GM19397 (cell line): ENCODE measurements around the gene CHN2.

Source experiments
- ATAC-seq: cut with Tn5 transposase; IDR thresholded peaks from one replicate; pipeline ENCODE4 v1.9.1; 2021; ENCODE audit warnings: mild to moderate bottlenecking, moderate library complexity; ENCODE audit not compliant: unreplicated experiment

CHN2 gene

DNA sequence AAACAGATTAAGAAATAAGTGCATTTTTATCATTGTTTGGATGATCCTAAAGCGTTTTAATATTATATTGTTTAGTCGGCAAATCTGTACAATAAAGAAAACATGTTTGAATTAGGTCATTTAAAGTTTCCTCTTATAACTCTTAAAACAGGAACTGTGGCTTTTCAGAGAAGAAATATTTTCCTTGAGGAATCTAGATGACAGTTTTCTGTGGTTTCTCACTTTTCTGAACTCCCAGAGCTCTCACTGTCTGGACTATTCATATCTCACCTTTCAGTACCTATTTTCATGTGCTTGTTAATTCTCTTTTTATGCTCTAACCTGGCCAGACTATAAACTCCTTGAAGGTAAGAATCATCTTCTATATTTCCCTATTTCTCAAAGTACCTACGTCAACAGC, 135.1 kb downstream of the CHN2 start:
- no peak for ATAC-seq

DNA sequence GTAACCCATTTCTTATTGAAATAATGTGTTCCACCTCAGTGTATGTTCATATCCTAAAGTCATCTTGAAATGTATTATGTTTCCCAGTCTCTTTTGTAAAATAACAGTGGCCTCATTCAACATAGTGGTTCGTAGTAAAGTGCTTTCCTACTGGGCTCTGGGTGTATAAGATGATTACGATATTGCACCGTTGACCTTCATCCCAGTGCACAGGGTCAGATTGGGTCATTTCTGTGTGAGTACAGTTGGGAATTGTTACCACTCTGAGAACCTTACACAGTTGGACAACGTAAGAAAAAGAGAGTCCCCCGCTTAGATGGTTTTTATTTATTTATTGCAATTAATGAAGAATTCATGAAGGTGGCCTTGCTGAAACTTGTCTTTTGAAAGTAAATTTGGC, 135.6 kb downstream of the CHN2 start:
- no peak for ATAC-seq

DNA sequence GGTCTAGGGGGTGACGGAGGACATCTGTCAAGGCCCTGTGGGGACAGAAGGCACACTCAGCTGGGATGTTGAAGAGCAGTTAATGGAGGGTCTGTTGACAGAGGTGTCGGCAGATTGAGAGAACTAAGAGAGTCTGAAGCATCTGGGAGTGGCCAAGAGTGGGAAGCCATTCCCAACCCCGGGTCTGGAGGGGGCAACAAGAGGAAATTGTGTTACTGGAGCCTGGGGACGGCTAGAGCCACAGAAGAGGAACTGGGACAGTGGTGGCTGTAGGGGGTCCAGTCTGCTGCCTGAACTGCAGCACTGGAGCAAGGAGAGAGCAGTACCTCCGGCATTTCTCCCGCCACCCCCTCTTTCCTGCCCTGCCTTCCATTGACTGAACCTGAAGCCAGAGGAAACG, 136.6 kb downstream of the CHN2 start:
- no peak for ATAC-seq

DNA sequence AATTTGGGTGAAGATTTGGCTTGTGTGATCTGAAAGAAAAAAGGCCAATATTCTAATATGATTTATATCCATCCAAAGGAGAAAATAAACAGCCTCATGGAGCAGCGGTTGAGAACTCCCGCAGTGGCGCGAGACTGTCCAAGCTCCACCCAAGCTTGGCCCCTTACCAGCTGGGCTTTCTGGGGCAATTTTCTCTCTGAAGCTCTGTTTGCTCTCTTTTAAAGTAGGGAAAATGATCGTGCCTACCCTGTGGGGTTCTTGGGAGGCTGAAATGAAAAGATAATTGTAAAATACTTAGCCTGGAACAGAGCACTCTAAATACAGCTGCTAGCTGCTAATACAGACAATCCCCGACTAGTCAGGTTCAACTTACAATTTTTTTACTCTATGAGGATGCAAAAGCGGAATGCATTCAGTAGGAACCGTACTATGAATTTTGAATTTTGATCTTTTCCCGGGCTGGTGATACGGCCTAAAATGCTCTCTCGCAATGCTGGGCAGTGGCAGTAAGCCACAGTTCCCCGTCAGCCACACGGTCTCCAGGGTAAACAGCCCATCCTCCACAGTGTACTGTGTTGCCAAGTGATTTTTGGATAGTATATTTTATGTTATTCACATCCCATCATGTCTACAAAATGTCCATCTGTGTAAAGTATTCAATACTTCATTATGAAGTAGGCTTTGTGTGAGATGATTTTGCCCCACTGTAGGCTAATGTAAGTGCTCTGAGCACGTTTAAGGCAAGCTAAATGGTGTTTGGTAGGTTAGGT, 137.7 kb downstream of the CHN2 start:
- no peak for ATAC-seq

DNA sequence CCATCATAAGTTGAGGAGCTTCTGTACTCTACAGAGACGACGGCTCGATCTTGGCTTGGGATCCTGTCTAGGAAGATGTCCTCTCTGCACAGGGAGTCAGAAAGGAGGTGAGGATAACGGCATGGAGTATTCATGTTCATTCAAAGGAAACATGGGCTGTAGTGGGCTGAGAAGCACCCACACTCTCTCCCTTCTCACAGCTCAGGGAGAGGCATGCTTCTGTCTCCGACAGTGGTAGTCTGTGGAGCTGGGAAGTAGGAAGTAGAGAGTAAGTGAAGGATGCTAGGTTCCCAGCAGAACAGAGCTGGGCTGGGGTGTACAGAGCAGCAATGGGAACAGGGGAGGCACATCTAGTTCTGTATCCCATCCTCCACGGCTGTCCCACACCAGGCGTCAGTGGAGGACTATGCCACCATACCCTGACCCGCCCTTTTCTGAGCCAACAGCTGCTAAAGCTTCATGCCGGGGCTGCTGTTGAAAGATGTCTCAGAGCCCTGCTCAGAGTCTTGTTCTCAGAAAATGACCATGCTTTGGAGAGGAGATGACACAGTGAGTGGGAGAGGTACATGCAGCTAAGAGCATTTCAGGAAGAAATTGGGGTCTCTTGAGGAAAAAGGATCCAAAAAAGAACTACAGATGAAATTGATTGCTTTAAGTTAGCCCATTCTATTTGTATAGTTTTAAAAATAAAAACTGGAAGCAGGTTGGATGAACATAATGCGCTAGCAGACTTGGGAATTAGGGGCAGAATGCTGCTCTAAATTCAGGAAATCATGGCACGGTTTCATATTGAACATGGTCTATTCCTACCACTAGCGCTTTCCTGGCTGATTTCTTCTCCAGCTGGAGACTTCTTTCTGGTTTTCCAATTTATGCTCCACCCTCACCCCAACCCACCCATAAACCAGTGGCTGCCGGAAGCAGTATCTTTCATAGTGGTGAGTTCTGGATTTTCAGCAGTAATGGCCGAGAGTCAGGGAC, 138.6 kb downstream of the CHN2 start:
- ATAC-seq, result no peak

DNA sequence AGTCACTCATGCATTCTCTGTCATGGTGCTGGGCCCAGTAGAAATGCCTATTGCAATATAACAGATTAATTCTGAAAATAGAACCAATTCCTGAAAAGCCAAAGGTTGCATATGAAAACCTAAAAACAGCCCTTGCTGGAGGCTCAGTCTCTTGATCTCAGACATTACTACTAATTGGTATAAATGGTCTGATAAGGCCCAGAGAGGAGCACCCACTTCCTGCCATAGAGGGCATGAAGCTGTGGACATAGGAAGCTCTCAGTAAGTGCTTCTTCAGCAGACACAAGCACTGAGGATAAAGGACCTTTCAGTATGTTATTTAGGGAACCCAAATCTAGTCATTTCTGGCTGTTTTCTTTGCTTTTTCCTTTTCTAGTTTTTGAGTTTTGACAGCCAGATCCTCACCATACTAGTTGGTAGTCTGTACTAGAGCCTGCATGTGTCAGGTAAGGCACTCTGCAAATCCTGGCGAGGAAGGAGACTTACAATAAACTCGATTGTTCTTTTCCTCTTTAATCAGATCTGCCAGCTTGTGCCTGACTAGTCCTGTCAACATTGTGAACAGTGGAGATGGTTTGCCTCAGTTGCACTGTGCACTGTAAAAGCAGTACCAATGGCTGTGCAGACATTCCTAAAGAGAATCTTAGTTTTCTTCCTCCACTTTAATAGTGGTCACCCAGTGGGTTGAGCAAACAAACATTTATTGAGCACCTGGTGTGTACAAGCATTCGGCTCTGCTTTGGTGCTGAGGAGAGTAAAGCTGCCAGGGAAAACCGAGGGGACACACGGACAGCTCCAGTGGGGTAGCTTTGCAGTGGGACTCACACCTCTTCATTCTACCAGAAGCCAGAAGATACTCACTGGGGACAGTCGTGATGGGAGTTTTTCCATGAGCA, 140.9 kb downstream of the CHN2 start:
- no peak for ATAC-seq

DNA sequence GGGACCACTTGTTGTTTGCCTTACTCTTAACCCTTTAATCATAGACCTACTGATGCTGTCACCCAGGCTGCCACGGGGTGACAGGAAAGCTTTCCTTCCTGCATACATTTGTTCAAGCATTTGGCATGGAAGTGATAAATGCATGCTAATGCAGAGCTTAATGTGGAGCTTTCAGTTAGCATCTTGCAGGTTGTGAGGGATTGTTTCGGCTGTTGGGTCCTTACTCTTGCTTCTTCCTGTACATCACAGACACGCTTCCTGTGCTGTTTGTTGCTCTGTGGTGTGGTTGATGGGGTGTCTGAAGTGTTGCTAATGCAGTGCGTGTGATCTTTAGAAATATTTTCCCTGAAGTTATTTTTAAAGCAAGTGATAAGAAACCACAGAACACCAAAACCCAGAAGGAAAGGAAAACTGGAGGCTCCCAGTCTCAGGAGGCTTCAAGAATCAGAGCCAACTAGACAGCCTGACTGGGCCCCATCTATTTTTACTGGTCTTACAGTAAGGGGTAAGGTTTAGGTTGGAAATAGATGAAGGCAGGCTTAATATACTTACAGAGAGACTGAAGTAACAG, 143.1 kb downstream of the CHN2 start:
- no peak for ATAC-seq

DNA sequence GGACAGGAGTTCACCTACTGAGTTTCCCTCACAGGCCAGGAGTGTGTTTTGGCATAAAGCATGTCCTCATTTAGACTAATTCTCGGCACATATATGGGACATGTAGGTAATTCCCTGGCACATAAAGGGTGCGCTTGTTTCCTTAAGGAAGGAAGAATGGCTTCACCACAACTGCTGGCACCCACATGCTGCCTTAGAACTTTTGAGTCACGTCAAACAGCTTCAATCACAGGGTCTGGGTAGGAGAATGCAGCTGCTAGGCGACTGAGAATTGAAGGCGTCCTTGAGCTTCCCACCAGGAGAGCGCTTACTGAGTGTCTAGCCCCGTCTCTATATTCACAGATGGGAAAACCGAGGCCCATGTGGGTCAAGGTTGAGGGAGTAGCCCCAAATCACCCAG, 146.1 kb downstream of the CHN2 start:
- ATAC-seq, result no peak

DNA sequence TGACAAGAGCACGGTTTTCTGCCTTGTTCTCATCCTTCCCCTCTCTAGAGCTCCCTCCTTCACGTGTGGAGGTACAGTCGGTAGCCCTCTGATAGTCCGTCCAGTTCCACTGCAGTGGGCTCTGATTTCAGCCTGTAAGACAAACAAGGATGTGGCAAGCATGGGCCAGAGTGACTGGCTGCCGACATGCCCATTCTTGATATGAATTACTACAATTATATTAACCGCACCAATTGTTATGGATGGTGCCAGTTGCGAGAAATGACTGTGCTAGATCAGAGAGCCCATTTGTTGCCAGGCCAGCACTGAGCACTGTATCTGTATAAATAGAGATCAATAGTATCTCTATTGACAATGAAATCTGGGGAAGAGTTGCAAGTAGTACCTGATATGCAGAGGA, 146.6 kb downstream of the CHN2 start:
- ATAC-seq, result no peak

DNA sequence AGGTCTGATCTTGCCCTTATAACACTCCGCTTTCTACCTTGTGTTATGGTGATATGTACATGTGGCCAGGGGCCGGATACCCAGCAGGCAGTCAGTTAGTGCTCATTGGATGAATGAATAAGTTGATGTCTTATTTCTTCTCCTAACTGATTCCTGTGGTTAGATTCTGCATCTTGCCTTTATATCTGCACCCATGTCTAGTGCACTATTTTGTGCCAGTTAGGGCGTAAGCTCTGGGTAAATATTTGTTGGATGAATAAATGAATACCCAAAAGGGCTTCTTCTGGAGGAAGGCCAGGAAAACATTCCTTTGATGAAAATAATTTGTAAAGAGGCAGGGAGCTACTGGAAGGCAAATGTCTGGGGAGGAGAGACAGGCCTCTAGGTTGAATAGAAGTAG, 148.2 kb downstream of the CHN2 start:
- ATAC-seq, result no peak

DNA sequence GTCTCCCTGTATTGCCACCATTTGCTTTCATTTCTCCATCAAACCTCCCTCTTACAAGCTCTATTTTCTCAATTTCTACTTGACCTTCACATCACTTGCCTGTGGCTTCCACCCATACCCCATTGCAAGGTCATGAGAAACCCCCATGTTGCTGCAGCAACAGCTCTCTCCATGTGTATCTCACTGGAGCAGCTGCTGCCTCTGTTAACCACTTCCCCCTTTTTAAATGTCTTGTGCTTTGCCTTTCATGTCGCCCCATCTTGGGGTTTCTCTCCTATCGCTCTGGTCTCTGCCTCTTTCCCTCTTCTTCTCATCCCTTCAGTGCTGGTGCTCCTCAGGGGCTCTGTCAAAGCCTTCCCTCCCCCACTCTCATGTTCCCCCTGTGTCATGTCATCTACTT, 148.8 kb downstream of the CHN2 start:
- no peak for ATAC-seq

DNA sequence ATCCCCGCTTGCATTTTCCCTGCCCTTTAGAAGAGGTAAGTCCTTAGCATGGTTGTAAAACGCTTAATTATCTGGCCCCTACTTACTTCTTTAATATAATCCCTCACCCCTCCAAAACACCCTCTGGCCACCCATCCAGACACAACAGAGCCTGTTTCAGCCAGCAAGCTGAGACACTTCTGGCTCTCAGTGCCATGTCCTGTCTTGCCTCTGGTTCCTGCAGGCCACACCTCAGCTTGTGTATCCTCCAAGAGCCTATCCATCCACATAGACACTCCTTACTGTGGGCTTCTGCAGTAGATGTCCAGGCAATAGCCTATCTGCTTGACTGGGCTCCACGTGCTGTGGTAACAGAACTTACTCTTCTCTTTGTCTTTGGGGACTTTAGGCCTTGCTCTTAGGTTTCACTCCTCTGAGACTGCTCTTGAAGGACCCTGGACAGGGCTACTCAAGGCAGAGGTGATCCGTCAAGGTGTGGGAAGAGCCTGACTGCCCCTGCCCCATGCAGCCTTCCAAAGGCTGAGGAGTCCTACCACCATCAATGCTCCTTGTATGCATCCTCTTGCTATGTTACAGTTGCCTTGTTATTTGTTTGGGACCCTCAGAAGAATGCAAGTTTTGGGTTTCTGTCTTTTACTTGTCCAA, 149.9 kb downstream of the CHN2 start:
- no peak for ATAC-seq

DNA sequence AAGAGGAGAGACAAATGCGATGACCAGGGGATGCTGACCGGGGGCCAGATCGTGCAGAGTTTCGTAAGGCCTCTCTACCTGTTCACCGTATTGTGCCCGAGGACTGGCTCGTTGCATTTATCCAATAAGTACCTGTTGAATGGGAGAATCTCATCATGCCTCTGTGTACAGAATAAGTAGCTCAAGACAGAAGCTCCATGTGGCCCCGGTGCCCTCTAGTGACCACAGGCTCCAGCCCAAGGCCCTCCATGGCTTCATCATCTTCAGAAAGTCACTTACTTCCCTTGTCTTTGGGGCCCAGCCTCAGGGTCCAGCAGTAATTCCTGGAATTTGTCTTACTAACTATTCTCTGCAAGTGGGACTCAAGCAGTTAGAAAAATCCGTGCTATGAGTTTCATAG, 151.0 kb downstream of the CHN2 start:
- ATAC-seq, result no peak

DNA sequence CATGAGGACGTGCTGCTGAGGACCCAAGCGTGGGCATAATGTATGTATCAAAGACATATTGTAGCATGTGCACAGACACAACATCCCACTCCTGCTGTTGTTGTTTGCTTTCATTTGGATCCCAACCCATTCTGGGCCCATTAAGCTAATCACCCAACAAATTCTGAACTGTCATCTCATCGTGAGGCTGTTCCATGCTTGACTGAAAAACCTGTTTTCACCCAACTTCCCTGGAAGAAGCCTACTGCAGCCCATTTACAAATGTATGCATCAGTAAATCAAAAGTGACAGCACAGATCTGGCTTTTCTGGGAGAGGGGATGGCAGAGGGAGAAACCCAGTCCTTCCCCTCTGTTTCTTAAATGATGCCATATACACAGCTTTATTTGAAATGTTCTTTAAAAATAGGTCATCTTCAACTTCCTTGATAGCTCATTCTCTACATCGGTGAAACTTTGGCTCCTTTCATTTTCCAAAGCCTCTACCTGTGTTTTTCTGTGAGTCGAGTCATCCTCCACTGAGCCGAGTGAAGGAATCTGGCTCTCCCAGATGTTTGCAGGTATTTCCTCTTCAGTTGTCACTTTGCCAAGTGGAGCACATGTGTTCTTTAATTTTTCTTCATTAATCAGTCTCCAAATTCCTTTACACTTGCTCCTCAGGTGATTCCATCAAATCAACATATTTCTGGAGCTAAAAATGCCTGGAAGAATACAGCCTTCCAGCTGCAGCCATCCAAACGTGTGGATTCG, 151.8 kb downstream of the CHN2 start:
- no peak for ATAC-seq

DNA sequence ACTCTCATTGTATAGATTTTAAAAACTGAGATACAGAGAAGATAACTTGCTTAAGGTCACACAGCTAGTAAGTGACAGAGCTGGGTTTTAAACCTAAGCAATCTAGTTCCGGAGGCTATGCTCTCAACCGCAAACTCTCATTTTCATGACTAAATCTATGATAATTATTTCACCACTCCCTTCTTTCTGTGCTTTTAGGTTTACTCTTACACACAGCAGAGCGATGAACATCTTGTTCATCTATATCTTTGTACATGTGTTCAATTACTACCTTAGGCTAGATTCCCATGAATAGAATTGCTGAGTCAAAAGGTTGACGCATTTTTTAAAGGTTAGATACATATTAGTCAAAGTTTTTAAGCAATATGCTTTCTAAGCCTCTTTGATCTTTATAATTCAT, 154.8 kb downstream of the CHN2 start:
- ATAC-seq, result no peak

DNA sequence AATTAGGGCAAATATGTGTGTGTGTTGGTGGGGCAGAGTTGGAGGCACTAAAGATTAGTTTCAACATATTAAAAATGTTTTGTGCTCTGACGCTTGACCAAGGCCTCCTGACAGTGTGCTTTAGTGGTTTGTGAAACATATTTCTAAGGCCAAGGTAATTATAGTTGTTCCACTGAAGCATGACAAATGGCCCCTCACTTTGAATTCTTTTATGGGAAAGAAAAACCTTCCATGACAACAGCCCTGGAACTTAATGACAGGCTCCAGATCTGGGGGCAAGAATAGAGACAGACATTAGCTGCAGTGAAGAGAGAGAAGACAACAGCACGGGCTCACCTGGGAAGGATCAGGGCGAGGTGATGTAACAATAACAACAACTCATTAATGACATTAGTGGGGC, 155.8 kb downstream of the CHN2 start:
- ATAC-seq, result no peak

DNA sequence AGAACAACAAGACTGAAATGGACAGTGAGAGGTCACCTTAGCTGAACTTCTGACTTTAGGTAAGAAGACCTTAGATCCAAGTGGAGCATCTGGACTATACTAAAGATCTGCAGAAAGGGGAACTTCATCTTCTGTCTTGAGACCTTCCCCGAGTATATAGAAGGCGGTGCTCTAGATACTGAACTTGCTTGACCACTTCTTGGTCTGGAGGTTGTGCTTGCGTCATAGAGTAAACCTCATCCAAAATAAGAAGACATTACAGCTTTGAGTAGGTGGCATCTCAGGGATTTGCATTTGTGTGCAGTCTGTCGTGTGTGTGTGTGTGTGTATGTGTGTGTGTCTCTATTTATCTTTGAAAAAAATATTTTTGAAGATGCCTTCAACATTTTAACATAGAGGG, 157.5 kb downstream of the CHN2 start:
- no peak for ATAC-seq

DNA sequence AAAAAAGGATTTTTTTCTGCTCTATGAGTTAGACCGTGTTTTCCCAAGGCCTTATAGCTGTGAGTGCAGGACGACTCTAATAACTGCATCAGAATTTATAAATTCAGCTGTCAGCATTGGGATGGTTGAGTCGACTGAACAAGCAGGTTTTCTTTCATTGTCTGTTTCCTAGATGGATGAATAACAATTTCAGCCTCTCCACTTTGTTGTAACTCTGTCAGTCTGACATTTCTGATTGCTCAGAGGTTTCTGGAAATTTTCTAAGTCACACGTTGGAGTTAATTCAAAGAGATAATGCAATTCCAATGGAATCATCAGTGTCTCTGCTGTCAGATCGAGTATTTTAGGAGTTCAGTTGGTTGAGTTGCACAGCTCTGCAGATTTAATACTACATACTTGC, 159.2 kb downstream of the CHN2 start:
- ATAC-seq, result no peak

DNA sequence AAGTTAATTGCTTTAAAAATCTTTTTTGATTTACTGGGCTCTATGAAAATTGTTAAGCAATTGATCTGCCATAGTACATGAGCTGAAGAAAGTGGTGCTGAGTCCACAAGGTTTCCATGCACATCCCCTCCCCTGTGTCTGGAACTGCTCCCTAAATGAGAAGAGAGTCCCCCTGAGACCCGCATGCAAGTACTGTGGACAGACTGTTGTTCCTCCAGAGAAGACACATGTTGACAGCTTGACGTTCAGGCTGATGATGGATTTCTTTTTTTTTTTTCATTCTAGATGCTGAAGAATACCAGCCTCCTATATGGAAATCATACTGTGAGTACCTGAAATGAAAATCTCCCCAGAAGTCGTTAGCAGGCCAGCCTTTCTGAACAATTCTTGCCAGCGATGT, 159.8 kb downstream of the CHN2 start:
- ATAC-seq, result no peak

DNA sequence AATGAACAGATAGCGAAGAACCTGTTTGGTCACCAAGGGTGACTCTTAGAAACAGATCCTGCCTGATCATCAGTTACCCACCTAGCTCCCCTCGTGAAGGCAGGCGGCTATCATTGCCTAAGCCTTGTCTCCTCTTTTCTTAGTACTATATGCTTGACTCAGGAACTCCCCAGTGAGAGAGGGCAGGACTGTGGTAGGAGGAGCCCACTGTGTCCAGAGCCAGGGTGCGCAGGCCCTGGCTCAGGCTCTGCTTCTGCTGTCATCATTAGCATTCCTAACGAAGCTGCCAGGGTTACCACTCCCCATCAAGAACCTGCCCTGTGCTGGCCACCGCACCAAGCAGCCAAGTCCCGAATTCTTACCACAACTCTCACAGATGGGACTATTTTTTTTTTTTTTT, 160.8 kb downstream of the CHN2 start:
- ATAC-seq, result no peak
